Erythroblast (primary cell): ENCODE results near the gene EFCAB13.

Experiments used
- DNase-seq, 2 experiments: peaks; one replicate each; lab custom pipeline; 2025; lab: John Stamatoyannopoulos, UW
- GATA1 ChIP-seq: IDR thresholded peaks from 2 replicates; pipeline ENCODE4 v1.6.1; 2011; ENCODE audit warnings: low read depth, mild to moderate bottlenecking, control low read depth, low read length, moderate library complexity
- POLR2A ChIP-seq: IDR thresholded peaks from 2 replicates; pipeline ENCODE4 v1.6.1; 2011; ENCODE audit warnings: mild to moderate bottlenecking, low read length

Gene EFCAB13

GRCh38 chr17:47286198-47286914 is 37.4 kb upstream of the EFCAB13 start:
- peak; percentile 37 to 46 for DNase-seq
- no peak for TF ChIP-seq GATA1
- no peak for TF ChIP-seq POLR2A

GRCh38 chr17:47287068-47287467 is 36.7 kb upstream of the EFCAB13 start:
- DNase-seq: no peak
- TF ChIP-seq POLR2A: no peak

- DNase-seq: peak; percentile 62 to 74
- no peak for TF ChIP-seq GATA1
- TF ChIP-seq POLR2A: no peak
Measured at GRCh38 chr17:47287639-47288038, 36.1 kb upstream of the EFCAB13 start.

GRCh38 chr17:47288531-47289116 is 35.1 kb upstream of the EFCAB13 start:
- TF ChIP-seq GATA1 (no peak), POLR2A (no peak)
- peak; percentile 94 to 98 for DNase-seq

GRCh38 chr17:47289302-47289701 is 34.5 kb upstream of the EFCAB13 start:
- TF ChIP-seq GATA1 (no peak), POLR2A (no peak)
- DNase-seq: no peak

- peak; percentile 34 to 51 for DNase-seq
- TF ChIP-seq POLR2A (no peak), GATA1 (no peak)
Measured at GRCh38 chr17:47290870-47291241, 32.9 kb upstream of the EFCAB13 start.

GRCh38 chr17:47291242-47291873 is 32.4 kb upstream of the EFCAB13 start:
- DNase-seq: peak; percentile 72 to 89
- TF ChIP-seq POLR2A (no peak), GATA1 (no peak)

GRCh38 chr17:47292206-47292605 is 31.5 kb upstream of the EFCAB13 start:
- DNase-seq: no peak

GRCh38 chr17:47295037-47295873 is 28.5 kb upstream of the EFCAB13 start:
- TF ChIP-seq POLR2A: no peak
- no peak for TF ChIP-seq GATA1
- no peak for DNase-seq

More at GRCh38 chr17:47292206-47292605, 31.5 kb upstream of the EFCAB13 start:
- no peak for TF ChIP-seq POLR2A
- TF ChIP-seq GATA1: no peak

GRCh38 chr17:47295874-47296255 is 27.9 kb upstream of the EFCAB13 start:
- TF ChIP-seq GATA1 (no peak), POLR2A (no peak)
- no peak for DNase-seq

- TF ChIP-seq GATA1 (no peak), POLR2A (no peak)
Measured at GRCh38 chr17:47297661-47298400, 25.9 kb upstream of the EFCAB13 start.

GRCh38 chr17:47298712-47299111 is 25.0 kb upstream of the EFCAB13 start:
- TF ChIP-seq POLR2A: no peak
- TF ChIP-seq GATA1: no peak
- no peak for DNase-seq

More at GRCh38 chr17:47297661-47298400, 25.9 kb upstream of the EFCAB13 start:
- no peak for DNase-seq
